Mesenchymal stem cell (in vitro differentiated cells and primary cell): ENCODE results near the gene LKAAEAR1.

Source experiments
- DNase-seq: peaks from one replicate; pipeline ENCODE4 v3.0.0-alpha.2; 2013
- H2AFZ ChIP-seq: one replicate; pipeline ENCODE4 v1.6.1; 2013; ENCODE audit warnings: low read depth, mild to moderate bottlenecking, control low read depth, inconsistent platforms, low read length, moderate library complexity
- H2AK5ac ChIP-seq: 2 replicates; pipeline ENCODE4 v1.6.1; 2013; ENCODE audit warnings: low read length, moderate library complexity, mild to moderate bottlenecking, inconsistent platforms; ENCODE audit not compliant: severe bottlenecking
- H2BK120ac ChIP-seq: one replicate; pipeline ENCODE4 v1.6.1; 2013; ENCODE audit warnings: low read depth, mild to moderate bottlenecking, inconsistent platforms, low read length, moderate library complexity
- H2BK12ac ChIP-seq, 2 experiments: one replicate each; pipeline ENCODE4 v1.6.1; 2013; ENCODE audit warnings: inconsistent platforms in 2 of 2, low read length in 2 of 2, mild to moderate bottlenecking in 2 of 2, moderate library complexity in 2 of 2, control low read depth in 1 of 2
- H2BK15ac ChIP-seq: one replicate; pipeline ENCODE4 v1.6.1; 2013; ENCODE audit warnings: mild to moderate bottlenecking, low read depth, inconsistent platforms; ENCODE audit not compliant: poor library complexity, severe bottlenecking
- H2BK5ac ChIP-seq: 2 replicates; pipeline ENCODE4 v1.6.1; 2013; ENCODE audit warnings: low read depth, mild to moderate bottlenecking, low read length, control low read depth, inconsistent platforms; ENCODE audit not compliant: poor library complexity, severe bottlenecking
- H3K14ac ChIP-seq, 2 experiments: one replicate each; pipeline ENCODE4 v1.6.1; 2013; ENCODE audit warnings: inconsistent platforms in 2 of 2, low read length in 2 of 2, control low read depth in 1 of 2, mild to moderate bottlenecking in 1 of 2, moderate library complexity in 1 of 2
- H3K18ac ChIP-seq, 2 experiments: one replicate each; pipeline ENCODE4 v1.6.1; 2013; ENCODE audit warnings: inconsistent platforms in 2 of 2, low read length in 2 of 2, control low read depth in 1 of 2, low read depth in 1 of 2, mild to moderate bottlenecking in 1 of 2
- H3K23ac ChIP-seq, 2 experiments: one replicate each; pipeline ENCODE4 v1.6.1; 2013; ENCODE audit warnings: inconsistent platforms in 2 of 2, low read length in 2 of 2, mild to moderate bottlenecking in 2 of 2, moderate library complexity in 2 of 2, control low read depth in 1 of 2
- H3K27ac ChIP-seq: 2 replicates; pipeline ENCODE4 v1.5.1; 2013; ENCODE audit warnings: mild to moderate bottlenecking, moderate library complexity, low read length, control low read depth, inconsistent platforms; ENCODE audit not compliant: poor library complexity, severe bottlenecking
- H3K27me3 ChIP-seq, 2 experiments: 2 replicates each; pipeline versions ENCODE4 v1.6.1 to v1.7.0; 2013; ENCODE audit warnings: low read length in 2 of 2, mild to moderate bottlenecking in 2 of 2, moderate library complexity in 2 of 2, control low read depth in 1 of 2, inconsistent platforms in 1 of 2; ENCODE audit not compliant: control insufficient read depth in 1 of 2, insufficient read depth in 1 of 2
- H3K36me3 ChIP-seq, 2 experiments: 2 replicates each; pipeline versions ENCODE4 v1.6.1 to v1.7.0; 2013; ENCODE audit warnings: low read length in 2 of 2, control low read depth in 1 of 2, inconsistent platforms in 1 of 2, low read depth in 1 of 2, mild to moderate bottlenecking in 1 of 2; ENCODE audit not compliant: insufficient read depth in 2 of 2, control insufficient read depth in 1 of 2
- H3K4ac ChIP-seq, 2 experiments: one replicate each; pipeline ENCODE4 v1.6.1; 2013; ENCODE audit warnings: inconsistent platforms in 2 of 2, low read length in 2 of 2, mild to moderate bottlenecking in 2 of 2, moderate library complexity in 2 of 2, control low read depth in 1 of 2, low read depth in 1 of 2
- H3K4me1 ChIP-seq: 2 replicates; pipeline ENCODE4 v1.6.1; 2013; ENCODE audit warnings: low read depth, low read length, control low read depth; ENCODE audit not compliant: control insufficient read depth, insufficient read depth
- H3K4me2 ChIP-seq: 2 replicates; pipeline ENCODE4 v1.6.1; 2013; ENCODE audit warnings: low read length, mild to moderate bottlenecking, inconsistent platforms; ENCODE audit not compliant: poor library complexity, severe bottlenecking
- H3K4me3 ChIP-seq, 2 experiments: 2 replicates each; pipeline versions ENCODE4 v1.5.1 to v1.7.0; 2013; ENCODE audit warnings: low read length in 2 of 2, mild to moderate bottlenecking in 2 of 2, control low read depth in 1 of 2, low read depth in 1 of 2; ENCODE audit not compliant: insufficient read depth in 1 of 2
- H3K79me1 ChIP-seq: replicated peaks from 2 replicates; pipeline ENCODE4 v1.6.1; 2013; ENCODE audit warnings: mild to moderate bottlenecking, control low read depth, low read length, inconsistent platforms; ENCODE audit not compliant: poor library complexity, severe bottlenecking
- H3K9ac ChIP-seq: 2 replicates; pipeline ENCODE4 v1.7.0; 2013; ENCODE audit warnings: mild to moderate bottlenecking, low read length, moderate library complexity
- H3K9me3 ChIP-seq: 2 replicates; pipeline ENCODE4 v1.7.0; 2013; ENCODE audit warnings: mild to moderate bottlenecking, low read length; ENCODE audit not compliant: control insufficient read depth
- H4K8ac ChIP-seq: one replicate; pipeline ENCODE4 v1.6.1; 2013; ENCODE audit warnings: inconsistent platforms, mild to moderate bottlenecking, low read length, moderate library complexity
- H4K91ac ChIP-seq: one replicate; pipeline ENCODE4 v1.6.1; 2013; ENCODE audit warnings: mild to moderate bottlenecking, low read length, inconsistent platforms
- WGBS: methylation state at CpG from one replicate; pipeline ENCODE4 v1.1.7; 2013; ENCODE audit warnings: mixed read lengths; 5-methylcytosine and 5-hydroxymethylcytosine counted together

Gene LKAAEAR1

DNA sequence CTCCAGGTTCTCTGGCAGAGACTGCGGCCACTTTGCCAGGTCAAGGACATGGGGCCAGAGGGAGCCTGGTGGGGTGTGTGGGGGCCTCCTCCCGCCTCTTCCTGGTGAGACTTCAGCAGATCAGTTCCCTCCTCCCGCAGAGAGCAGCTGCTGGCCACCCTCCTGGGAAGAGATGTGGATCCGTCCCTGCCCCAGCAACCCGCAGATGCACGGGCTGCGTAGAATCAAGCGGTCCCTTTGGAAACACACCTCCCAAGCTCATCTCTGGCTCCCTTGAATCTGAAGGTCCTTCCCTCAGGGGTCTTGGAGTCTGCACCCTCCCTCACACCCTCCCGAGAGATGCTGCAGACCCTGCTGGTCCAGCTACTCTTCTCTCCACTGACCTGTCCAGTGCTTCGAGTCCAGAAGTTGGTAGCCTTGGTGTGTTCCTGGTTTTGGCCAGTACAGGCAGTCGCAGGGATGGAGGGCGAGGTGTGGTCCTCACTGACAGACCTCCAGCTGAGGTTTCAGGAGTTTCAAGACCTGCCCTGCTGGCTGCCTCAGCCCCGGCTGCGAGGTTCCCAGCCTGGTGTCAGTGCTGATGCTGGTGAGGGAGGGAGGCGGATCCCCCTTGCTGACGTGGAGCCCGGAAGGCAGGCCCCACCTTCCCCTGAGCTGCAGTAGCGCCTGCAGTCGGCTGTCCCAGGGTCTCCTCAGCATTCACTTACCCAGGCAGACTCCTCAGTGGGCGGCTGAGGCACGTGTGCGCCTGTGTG is 23.0 kb upstream of the LKAAEAR1 start, which contains the start of gene NPBWR2:
NPBWR2 (minus strand) TSS at position 585 of the 755 bp plus-strand sequence. CDS start 734 bp downstream, outside the sequence.
- Histone ChIP-seq H4K8ac (no peak within 1 kb of the TSS), H3K27me3 (peaks cover 48 to 70% of the 10 kb centered on the region in 2 experiments), H3K18ac (no peak within 1 kb of the TSS), H3K27ac (no peak within 1 kb of the TSS), H2AK5ac (no peak within 1 kb of the TSS), H3K9me3 (no peaks in the 10 kb centered on the region), H3K9ac (no peak within 1 kb of the TSS), H3K79me1 (no peaks in the 10 kb centered on the region), H3K4me1 (peaks cover 14% of the 10 kb centered on the region), H3K4me2 (no peak within 1 kb of the TSS), H2BK15ac (no peak within 1 kb of the TSS), H4K91ac (no peak within 1 kb of the TSS), H2BK5ac (no peak within 1 kb of the TSS), H3K4ac (no peak within 1 kb of the TSS), H3K36me3 (no peaks in the 10 kb centered on the region), H3K14ac (no peak within 1 kb of the TSS), H3K4me3 (no peak within 1 kb of the TSS), H2BK120ac (no peak within 1 kb of the TSS), H2BK12ac (no peak within 1 kb of the TSS), H3K23ac (peak within 1 kb of the TSS in 1 of 2 experiments; percentile 42), H2AFZ (no peak within 1 kb of the TSS)
- DNase-seq, result no peak
- 62% methylated on average over 21 of the region's 22 CpGs for WGBS

- no peaks in the 10 kb centered on the region for H3K9me3 ChIP-seq
- no peak overlapping the region for H3K4me2 ChIP-seq
- DNase-seq, result no peak
- H3K4me3 ChIP-seq, result no peak overlapping the region
- H3K14ac ChIP-seq, result no peak overlapping the region
- H2BK15ac ChIP-seq, result no peak overlapping the region
- H2BK12ac ChIP-seq, result no peak overlapping the region
- no peak overlapping the region for H4K91ac ChIP-seq
- H3K18ac ChIP-seq, result no peak overlapping the region
- no peak overlapping the region for H2AFZ ChIP-seq
- H3K27ac ChIP-seq, result no peak overlapping the region
- no peaks in the 10 kb centered on the region for H3K79me1 ChIP-seq
- H3K23ac ChIP-seq, result no peak overlapping the region
- peaks cover 53 to 69% of the 10 kb centered on the region in 2 experiments for H3K27me3 ChIP-seq
- H3K4me1 ChIP-seq, result peaks cover 21% of the 10 kb centered on the region
- H2BK5ac ChIP-seq, result no peak overlapping the region
- no peak overlapping the region for H2BK120ac ChIP-seq
- no peaks in the 10 kb centered on the region for H3K36me3 ChIP-seq
- no peak overlapping the region for H4K8ac ChIP-seq
- H3K4ac ChIP-seq, result no peak overlapping the region
- 94% methylated on average over 28 of the region's 28 CpGs for WGBS
- no peak overlapping the region for H2AK5ac ChIP-seq
- no peak overlapping the region for H3K9ac ChIP-seq
Measured at GRCh38 chr20:64106435-64106961, 22.3 kb upstream of the LKAAEAR1 start.

GRCh38 chr20:64105846-64106434 is 21.7 kb upstream of the LKAAEAR1 start:
- H3K36me3 ChIP-seq, result no peaks in the 10 kb centered on the region

More at GRCh38 chr20:64105846-64106434, 21.7 kb upstream of the LKAAEAR1 start:
- H3K27ac ChIP-seq, result no peak overlapping the region
- no peak overlapping the region for H3K4ac ChIP-seq
- H3K27me3 ChIP-seq, result peaks cover 58 to 74% of the 10 kb centered on the region in 2 experiments
- no peaks in the 10 kb centered on the region for H3K79me1 ChIP-seq
- no peak overlapping the region for H3K9ac ChIP-seq
- H2BK120ac ChIP-seq, result no peak overlapping the region
- H4K8ac ChIP-seq, result no peak overlapping the region
- H4K91ac ChIP-seq, result no peak overlapping the region
- H3K9me3 ChIP-seq, result no peaks in the 10 kb centered on the region
- H3K4me3 ChIP-seq, result no peak overlapping the region
- no peak overlapping the region for H2BK5ac ChIP-seq
- H2BK15ac ChIP-seq, result no peak overlapping the region
- no peak overlapping the region for H2AFZ ChIP-seq
- H2AK5ac ChIP-seq, result no peak overlapping the region
- H3K14ac ChIP-seq, result no peak overlapping the region
- H2BK12ac ChIP-seq, result no peak overlapping the region
- DNase-seq, result no peak
- H3K18ac ChIP-seq, result no peak overlapping the region
- no peak overlapping the region for H3K23ac ChIP-seq
- 93% methylated on average over 39 of the region's 39 CpGs for WGBS
- H3K4me2 ChIP-seq, result no peak overlapping the region
- peaks cover 21% of the 10 kb centered on the region for H3K4me1 ChIP-seq
